GM12878 (cell line): Measurements from ENCODE around the gene SPATA9. TPM values are rescaled to one million over a fixed set of nuclear protein-coding genes. Genes with fewer than 3 reads are reported as not detected.

Source experiments
- ATAC-seq: fragments of 200-7000 bp; cut with Tn5 transposase; 3 replicates; pipeline ENCODE4 v1.9.1; 2020; ENCODE audit warnings: mild to moderate bottlenecking, moderate library complexity
- BruUV-seq: library from RNA; stranded (reverse); fragments of 400-500 nt; replicated peaks from 2 replicates; lab custom pipeline; 2021; lab: Mats Ljungman, UMichigan
- CTCF ChIA-PET: fragments of 300-600 bp; sonication (Branson Sonifier 250); formaldehyde crosslinking; extraction: SDS; loops from one replicate; lab custom pipeline; 2021; ENCODE audit warnings: inconsistent platforms; lab: Yijun Ruan, JAX
- POLR2A ChIA-PET: fragments of 350-600 bp; formaldehyde crosslinking; extraction: SDS; loops from one replicate; lab custom pipeline; 2021; ENCODE audit warnings: inconsistent platforms; lab: Charles Lee
- RAD21 ChIA-PET: fragments of 300-600 bp; sonication (Branson Sonifier 250); formaldehyde crosslinking; loops from one replicate; lab custom pipeline; 2023; ENCODE audit warnings: antibody characterized with exemption; ENCODE audit not compliant: unreplicated experiment; lab: Charles Lee
- SMC1A ChIA-PET: fragments of 300-600 bp; sonication (Branson Sonifier 250); formaldehyde crosslinking; loops from one replicate; lab custom pipeline; 2023; ENCODE audit not compliant: unreplicated experiment, uncharacterized antibody; lab: Charles Lee
- DNase-seq: peaks from one replicate; pipeline ENCODE4 v3.0.0-alpha.2; 2011; ENCODE audit warnings: low read depth, low spot score
- FAIRE-seq: peaks from 3 replicates; lab custom pipeline; 2011; peaks lifted over from hg19 to GRCh38; lab: Jason Lieb, UNC
- H2AFZ ChIP-seq: 2 replicates; pipeline ENCODE4 v1.6.0; 2011; ENCODE audit warnings: low read depth, low read length, control low read depth; ENCODE audit not compliant: control insufficient read depth
- H3K27ac ChIP-seq: 2 replicates; pipeline ENCODE4 v1.5.1; 2011; ENCODE audit warnings: control low read depth; ENCODE audit not compliant: control insufficient read depth, insufficient read depth
- H3K27me3 ChIP-seq, 2 experiments: replicated peaks in 1 of 2; 2 replicates each; pipeline versions ENCODE4 v1.6.0 to v1.6.1; 2011; ENCODE audit warnings: low read length in 1 of 2; ENCODE audit not compliant: control insufficient read depth in 2 of 2, insufficient read depth in 2 of 2
- H3K36me3 ChIP-seq, 2 experiments: 2 replicates each; pipeline ENCODE4 v1.5.1; 2011; ENCODE audit warnings: low read length in 1 of 2; ENCODE audit not compliant: control insufficient read depth in 2 of 2, insufficient read depth in 2 of 2
- H3K4me1 ChIP-seq: 2 replicates; pipeline ENCODE4 v1.6.1; 2011; ENCODE audit warnings: mild to moderate bottlenecking, low read length, moderate library complexity, mixed read lengths; ENCODE audit not compliant: control insufficient read depth, insufficient read depth
- H3K4me2 ChIP-seq: 2 replicates; pipeline ENCODE4 v1.6.0; 2011; ENCODE audit warnings: control low read depth; ENCODE audit not compliant: control insufficient read depth, insufficient read depth
- H3K4me3 ChIP-seq: fragments of 200-600 bp; sonication (generic); 2 replicates; pipeline ENCODE4 v1.5.1; 2016
- H3K79me2 ChIP-seq: 2 replicates; pipeline ENCODE4 v1.6.0; 2011; ENCODE audit warnings: low read length; ENCODE audit not compliant: control insufficient read depth, insufficient read depth
- H3K9ac ChIP-seq: 2 replicates; pipeline ENCODE4 v1.8.0; 2011; ENCODE audit warnings: low read length, control low read depth, mixed read lengths; ENCODE audit not compliant: control insufficient read depth, insufficient read depth
- H3K9me3 ChIP-seq: replicated peaks from 3 replicates; pipeline ENCODE4 v1.5.1; 2011; ENCODE audit warnings: mild to moderate bottlenecking, low read length; ENCODE audit not compliant: control insufficient read depth, insufficient read depth
- H4K20me1 ChIP-seq: 2 replicates; pipeline ENCODE4 v1.6.0; 2011; ENCODE audit not compliant: control insufficient read depth, insufficient read depth
- BHLHE40 ChIP-seq, 2 experiments: fragments of 450-650 bp in 1 of 2; IDR thresholded peaks; 2 replicates each; pipeline ENCODE4 v1.6.1; 2011 to 2017; ENCODE audit warnings: low read depth in 2 of 2, borderline replicate concordance in 1 of 2, improper control_type of control experiment in 1 of 2, low read length in 1 of 2, mild to moderate bottlenecking in 1 of 2
- CREB1 ChIP-seq: IDR thresholded peaks from 2 replicates; pipeline ENCODE4 v1.6.1; 2012; ENCODE audit warnings: low read depth, mild to moderate bottlenecking, inconsistent platforms
- HDGF ChIP-seq: fragments of 450-650 bp; IDR thresholded peaks from 2 replicates; pipeline ENCODE4 v1.6.1; 2016; ENCODE audit warnings: antibody characterized with exemption
- NRF1 ChIP-seq: conservative IDR thresholded peaks from 2 replicates; pipeline ENCODE4 v1.6.1; 2011; ENCODE audit warnings: mild to moderate bottlenecking, low read depth, low read length, improper control_type of control experiment
- RAD51 ChIP-seq: fragments of 450-650 bp; IDR thresholded peaks from 2 replicates; pipeline ENCODE4 v1.6.1; 2016; ENCODE audit warnings: moderate library complexity, mild to moderate bottlenecking, inconsistent platforms
- WGBS: methylation state at CpG from one replicate; pipeline ENCODE4 v1.1.6; 2016; ENCODE audit warnings: low lambda C conversion rate; ENCODE audit not compliant: insufficient replicate concordance, insufficient coverage; ENCODE audit errors: missing lambda C conversion rate; 5-methylcytosine and 5-hydroxymethylcytosine counted together
- in situ Hi-C: fragments of 300-500 bp; cut with MboI; formaldehyde crosslinking; loops from 9 replicates; pipeline ENCODE4 v1.14.3; 2018; ENCODE audit warnings: mixed read lengths
- intact Hi-C: fragments of 100-400 bp; cut with micrococcal nuclease; formaldehyde crosslinking; loops from one replicate; pipeline ENCODE4 v1.14.2; 2022; ENCODE audit not compliant: unreplicated experiment
- polyA plus RNA-seq, 11 experiments: library from polyadenylated mRNA; depleted of rRNA in 4 of 11; unstranded in 6 of 11; stranded (reverse) in 5 of 11; fragments of >200 nt; fragmentation: Nextera tagmentation in 4 of 11; fragmentation: Illumina TruSeq in 1 of 11; extraction: Ambion mirVana in 4 of 11; extraction: Trizol in 1 of 11; gene quantifications; 1 replicate in 1 of 11; 2 replicates in 10 of 11; pipeline versions ENCODE4 v1.2.1 to v1.2.3, GENCODE V29; 2011 to 2016; ENCODE audit warnings: inconsistent platforms in 2 of 11, missing spikeins in 2 of 11, low read depth in 1 of 11
- total RNA-seq, 4 experiments: library from RNA; depleted of rRNA in 3 of 4; stranded (reverse); fragments of >200 nt in 3 of 4; fragmentation: Illumina TruSeq in 1 of 4; extraction: Trizol in 1 of 4; gene quantifications; 2 replicates each; pipeline versions ENCODE4 v1.2.1 to v1.2.3, GENCODE V29; 2013 to 2021
- TF ChIP-seq, protein P1 (sequence below): fragments of 150-350 bp; IDR thresholded peaks from 2 replicates; pipeline ENCODE4 v1.6.1; 2014; ENCODE audit warnings: mild to moderate bottlenecking, low read depth, low read length

SPATA9 gene
- total and polyA plus RNA-seq, 10 of the 15 experiments (the other 5 are each of a cell fraction or from before 2014, with no cell fraction given), result 0.11 to 0.49 (median 0.16) TPM; not detected in 1

DNA sequence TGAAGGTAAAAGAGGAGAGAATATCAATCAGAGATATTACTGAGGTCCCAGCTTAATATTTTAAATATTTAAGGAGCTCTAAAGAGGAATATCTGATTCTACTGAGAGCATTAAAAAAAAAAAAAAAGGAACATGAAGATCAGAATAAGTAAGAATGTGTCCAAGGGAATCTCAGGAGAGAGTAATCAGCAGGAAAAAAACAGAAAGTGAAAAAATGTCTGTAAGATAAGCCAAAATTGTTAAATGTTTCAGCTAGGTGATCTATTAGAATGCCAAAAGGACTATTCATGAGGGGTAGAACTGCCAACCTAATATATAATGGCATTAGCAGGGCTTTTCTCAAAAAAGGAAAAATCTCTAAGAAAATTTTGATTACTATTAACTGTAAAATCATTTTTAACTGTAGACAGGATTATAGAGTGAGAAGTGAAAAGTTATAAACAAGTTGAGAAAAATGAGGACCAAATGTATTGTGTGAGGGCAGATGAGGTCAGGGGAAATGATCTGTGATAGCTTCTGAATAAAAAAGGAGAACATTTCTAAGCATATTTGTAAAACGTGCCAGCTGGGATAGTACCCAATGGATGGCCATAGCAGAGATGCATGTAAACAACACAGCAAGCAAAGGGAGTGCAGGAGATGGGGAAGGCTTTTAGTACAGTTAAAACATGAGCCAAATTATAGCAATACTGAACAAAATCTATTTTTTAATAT lies 38.9 kb upstream of the SPATA9 start:
- no TSS peak for BruUV-seq
- CTCF ChIA-PET, result interaction anchor here (0.7 to 1.7 kb wide), 5 partner anchors 10 to 127 kb away, joined by 4 to 6 read pairs (median 4); partner anchors contain the start of gene RHOBTB3

More for the DNA sequence above, 38.9 kb upstream of the SPATA9 start:
- intact Hi-C loops, result loop anchor here (10.0 kb wide), 1 partner anchor 637 kb away; no protein-coding TSS in a partner anchor
- Histone ChIP-seq H3K9me3 (no peaks in the 10 kb centered on the region), H3K4me1 (peaks cover 22% of the 10 kb centered on the region), H3K4me2 (no peak overlapping the region), H3K9ac (no peak overlapping the region), H3K27ac (no peak overlapping the region), H4K20me1 (no peaks in the 10 kb centered on the region), H2AFZ (no peak overlapping the region), H3K4me3 (no peak overlapping the region), H3K79me2 (no peaks in the 10 kb centered on the region), H3K36me3 (no peaks in the 10 kb centered on the region), H3K27me3 (no peaks in the 10 kb centered on the region)
- ChIA-PET RAD21 (interaction anchor here (0.8 to 1.4 kb wide), 5 partner anchors 9 to 122 kb away, joined by 3 to 6 read pairs (median 5); partner anchors contain the start of gene RHOBTB3), POLR2A (interaction anchor here (0.6 to 2.6 kb wide), 4 partner anchors 10 to 81 kb away, joined by 3 to 9 read pairs (median 5); partner anchors contain the start of gene RHOBTB3), SMC1A (interaction anchor here (0.9 to 4.0 kb wide), 4 partner anchors 9 to 69 kb away, joined by 3 to 15 read pairs (median 4); partner anchors contain the start of gene RHOBTB3)
- FAIRE-seq, result no peak
- WGBS, result 0% methylated on average over 1 of the region's 1 CpG
- TF ChIP-seq BHLHE40 (IDR thresholded peaks at IDR 0.05; ENCODE audit: borderline replicate concordance in 1 of 2, low read depth in 2 of 2, low read length in 1 of 2), result no peak
- TF ChIP-seq, protein P1, sequence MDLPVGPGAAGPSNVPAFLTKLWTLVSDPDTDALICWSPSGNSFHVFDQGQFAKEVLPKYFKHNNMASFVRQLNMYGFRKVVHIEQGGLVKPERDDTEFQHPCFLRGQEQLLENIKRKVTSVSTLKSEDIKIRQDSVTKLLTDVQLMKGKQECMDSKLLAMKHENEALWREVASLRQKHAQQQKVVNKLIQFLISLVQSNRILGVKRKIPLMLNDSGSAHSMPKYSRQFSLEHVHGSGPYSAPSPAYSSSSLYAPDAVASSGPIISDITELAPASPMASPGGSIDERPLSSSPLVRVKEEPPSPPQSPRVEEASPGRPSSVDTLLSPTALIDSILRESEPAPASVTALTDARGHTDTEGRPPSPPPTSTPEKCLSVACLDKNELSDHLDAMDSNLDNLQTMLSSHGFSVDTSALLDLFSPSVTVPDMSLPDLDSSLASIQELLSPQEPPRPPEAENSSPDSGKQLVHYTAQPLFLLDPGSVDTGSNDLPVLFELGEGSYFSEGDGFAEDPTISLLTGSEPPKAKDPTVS, result no peak
- TF ChIP-seq CREB1, result no peak
- TF ChIP-seq NRF1, result no peak
- TF ChIP-seq RAD51, result no peak
- no peak for TF ChIP-seq HDGF
- no peak for ATAC-seq
- in situ Hi-C loops, result no loop called here
- no peak for DNase-seq
